Kidney tubule cell (primary cell): ENCODE results near the gene LMTK2.

ENCODE experiments used
- DNase-seq: peaks from one replicate; pipeline ENCODE4 v3.0.0-alpha.2; 2018; ENCODE audit warnings: low spot score

The LMTK2 gene

DNA sequence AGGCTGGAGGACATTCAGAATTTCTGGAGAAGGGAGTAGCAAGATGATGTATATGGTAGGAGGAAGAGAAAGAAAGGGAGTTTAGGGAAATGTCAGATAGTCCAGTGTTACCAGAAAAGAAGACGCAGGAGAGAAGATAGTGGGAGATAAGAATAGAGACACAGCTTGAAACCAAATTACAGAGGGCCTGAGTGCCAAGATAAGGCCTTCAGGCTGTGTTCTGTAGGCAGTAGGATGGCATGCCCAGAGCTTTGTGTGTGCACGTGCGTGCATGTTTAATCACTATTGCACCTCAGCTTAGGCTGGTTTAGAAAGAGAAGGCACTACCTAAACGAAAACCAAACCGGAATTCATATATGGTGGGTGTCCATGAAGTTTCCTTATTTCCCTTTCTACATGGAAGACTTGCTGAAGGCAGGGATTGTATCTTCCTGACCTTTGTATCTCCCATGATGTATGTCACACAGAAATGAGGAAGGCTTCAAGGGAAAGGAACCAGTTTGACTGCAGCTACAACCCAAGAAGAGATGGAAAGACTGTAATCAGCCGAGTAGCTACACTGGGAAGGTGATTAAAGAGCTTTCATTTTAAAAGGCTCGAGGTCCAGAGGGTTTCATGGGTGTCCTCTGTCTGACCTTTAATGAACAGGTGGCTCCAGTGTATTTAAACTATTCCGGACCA lies 68.7 kb downstream of the LMTK2 start:
- no peak for DNase-seq

DNA sequence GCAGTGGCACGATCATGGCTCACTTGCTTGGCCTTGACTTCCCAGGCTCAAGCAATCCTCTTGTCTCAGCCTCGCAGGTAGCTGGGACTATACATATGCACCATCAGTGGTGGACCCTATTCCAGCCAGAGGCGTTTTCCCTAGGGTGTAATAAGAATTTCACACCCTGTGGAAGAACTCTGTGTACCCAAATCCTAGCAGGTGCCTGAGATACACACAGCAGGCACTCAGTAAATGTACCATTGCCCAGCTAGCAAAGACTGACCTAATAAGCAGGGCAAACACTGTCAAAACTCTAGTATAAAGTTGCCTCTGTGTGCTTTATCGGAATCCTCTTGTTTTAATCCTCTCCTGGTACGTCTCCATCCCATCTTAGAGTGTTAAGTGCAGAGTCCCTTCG lies 70.9 kb downstream of the LMTK2 start:
- no peak for DNase-seq

- no peak for DNase-seq
These were observed 71.7 kb downstream of the LMTK2 start for GRCh38 chr7:98178321-98178720.

- DNase-seq, result no peak
These were observed 72.3 kb downstream of the LMTK2 start for GRCh38 chr7:98178762-98179490.

DNA sequence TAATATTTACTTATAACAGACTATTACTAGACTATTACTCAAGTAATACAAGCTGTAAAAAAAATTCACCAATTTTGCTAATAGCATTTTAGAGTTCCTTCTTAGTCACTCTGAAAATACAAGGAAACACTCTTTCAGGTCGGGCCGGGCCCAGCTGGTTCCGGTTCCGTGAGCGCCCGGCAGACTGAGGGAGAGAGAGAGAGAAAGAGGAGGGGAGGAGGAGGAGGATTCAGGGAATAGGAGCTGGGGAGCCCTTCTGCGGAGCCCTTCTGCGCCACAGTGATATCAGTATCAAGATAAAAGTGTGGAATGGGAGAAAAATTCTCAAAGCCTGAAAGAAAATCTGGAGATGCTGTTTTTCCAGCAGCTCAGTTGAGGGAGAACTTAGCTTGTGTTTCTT lies 74.1 kb downstream of the LMTK2 start:
- DNase-seq, result no peak

- no peak for DNase-seq
These were observed 78.4 kb downstream of the LMTK2 start for GRCh38 chr7:98185101-98185500.

DNA sequence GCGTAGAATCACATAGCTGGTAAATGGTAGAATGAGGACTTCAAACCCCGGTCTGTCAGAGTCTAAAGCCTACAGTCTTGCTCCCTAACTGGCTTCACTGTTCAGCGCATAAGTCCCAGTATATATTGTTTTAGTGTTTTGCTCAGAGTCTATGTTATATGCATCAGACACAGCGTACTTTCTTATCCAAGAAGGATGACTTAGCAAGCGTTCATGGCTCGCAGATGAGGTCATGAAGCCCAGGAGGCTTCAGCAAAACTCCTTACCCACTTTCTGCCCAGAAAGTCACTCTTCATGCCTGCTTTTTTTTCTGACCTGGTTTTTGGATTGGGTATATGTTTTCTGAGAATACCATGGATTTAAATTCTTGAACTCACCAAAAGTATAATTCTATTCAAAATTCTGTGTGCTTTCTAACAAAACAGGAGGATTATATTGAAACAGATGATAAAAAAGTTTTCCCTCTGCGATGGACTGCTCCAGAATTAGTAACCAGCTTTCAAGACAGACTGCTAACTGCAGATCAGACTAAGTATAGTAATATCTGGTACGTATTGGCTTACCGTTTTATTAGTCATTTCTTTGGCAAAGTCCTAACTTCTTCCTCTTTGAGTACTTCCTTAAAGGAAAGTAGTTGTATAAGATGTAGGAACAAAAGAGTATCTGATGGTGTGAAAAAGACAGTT lies 79.9 kb downstream of the LMTK2 start:
- peak; percentile 13 for DNase-seq

- DNase-seq, result no peak
These were observed 80.5 kb downstream of the LMTK2 start for GRCh38 chr7:98187138-98187502.

GRCh38 chr7:98189559-98189958 lies 82.9 kb downstream of the LMTK2 start:
- DNase-seq, result no peak

DNA sequence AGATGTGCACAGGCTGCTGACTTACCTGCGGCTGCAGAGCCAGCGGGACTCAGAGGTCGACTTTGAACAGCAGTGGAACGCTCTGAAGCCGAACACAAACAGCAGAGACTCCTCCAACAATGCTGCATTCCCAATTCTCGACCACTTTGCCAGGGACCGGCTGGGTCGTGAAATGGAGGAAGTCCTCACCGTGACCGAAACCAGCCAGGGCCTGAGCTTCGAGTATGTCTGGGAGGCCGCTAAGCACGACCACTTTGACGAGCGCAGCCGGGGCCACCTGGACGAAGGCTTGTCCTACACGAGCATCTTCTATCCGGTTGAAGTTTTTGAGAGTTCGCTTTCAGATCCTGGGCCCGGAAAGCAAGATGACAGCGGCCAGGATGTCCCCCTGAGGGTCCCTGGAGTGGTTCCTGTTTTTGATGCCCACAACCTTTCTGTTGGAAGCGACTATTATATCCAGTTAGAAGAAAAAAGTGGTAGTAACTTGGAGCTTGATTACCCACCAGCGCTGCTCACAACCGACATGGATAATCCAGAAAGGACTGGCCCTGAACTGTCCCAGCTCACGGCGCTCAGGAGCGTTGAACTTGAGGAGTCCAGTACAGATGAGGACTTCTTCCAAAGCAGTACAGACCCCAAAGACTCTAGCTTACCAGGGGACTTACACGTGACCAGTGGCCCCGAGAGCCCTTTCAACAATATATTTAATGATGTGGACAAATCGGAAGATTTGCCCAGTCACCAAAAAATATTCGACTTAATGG lies 85.2 kb downstream of the LMTK2 start:
- DNase-seq, result no peak

DNA sequence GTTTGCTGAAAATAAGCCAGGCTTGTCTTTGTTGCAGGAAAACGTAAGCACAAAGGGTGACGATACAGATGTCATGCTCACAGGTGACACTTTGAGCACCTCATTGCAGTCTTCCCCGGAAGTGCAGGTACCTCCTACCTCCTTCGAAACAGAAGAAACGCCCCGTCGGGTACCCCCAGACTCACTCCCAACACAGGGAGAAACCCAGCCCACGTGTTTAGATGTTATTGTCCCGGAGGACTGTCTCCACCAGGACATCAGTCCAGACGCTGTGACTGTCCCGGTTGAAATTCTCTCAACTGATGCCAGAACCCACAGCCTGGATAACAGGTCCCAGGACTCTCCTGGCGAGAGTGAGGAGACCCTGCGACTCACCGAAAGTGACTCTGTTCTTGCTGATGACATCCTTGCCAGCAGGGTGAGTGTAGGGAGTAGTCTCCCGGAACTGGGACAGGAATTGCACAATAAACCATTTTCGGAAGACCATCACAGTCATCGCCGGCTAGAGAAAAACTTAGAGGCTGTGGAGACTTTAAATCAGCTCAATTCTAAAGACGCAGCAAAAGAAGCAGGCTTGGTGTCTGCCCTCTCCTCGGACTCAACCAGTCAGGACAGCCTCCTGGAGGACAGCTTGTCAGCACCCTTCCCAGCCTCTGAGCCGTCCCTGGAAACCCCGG lies 86.3 kb downstream of the LMTK2 start:
- no peak for DNase-seq

DNA sequence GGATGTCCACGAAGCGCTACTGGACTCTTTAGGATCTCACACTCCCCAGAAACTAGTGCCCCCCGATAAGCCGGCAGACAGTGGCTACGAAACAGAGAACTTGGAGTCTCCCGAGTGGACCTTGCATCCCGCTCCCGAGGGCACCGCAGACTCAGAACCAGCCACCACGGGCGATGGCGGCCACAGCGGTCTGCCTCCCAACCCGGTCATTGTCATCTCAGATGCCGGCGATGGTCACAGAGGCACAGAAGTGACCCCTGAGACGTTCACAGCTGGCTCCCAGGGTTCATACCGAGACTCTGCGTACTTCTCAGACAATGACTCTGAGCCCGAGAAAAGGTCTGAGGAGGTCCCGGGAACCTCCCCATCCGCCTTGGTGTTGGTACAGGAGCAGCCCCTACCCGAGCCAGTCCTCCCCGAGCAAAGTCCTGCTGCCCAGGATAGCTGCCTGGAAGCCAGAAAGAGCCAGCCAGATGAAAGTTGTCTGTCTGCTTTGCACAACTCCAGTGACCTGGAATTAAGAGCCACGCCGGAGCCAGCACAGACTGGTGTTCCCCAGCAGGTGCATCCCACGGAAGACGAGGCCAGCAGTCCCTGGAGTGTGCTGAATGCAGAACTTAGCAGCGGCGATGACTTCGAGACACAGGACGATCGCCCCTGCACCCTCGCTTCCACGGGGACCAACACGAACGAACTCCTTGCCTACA lies 87.0 kb downstream of the LMTK2 start:
- DNase-seq, result no peak

DNA sequence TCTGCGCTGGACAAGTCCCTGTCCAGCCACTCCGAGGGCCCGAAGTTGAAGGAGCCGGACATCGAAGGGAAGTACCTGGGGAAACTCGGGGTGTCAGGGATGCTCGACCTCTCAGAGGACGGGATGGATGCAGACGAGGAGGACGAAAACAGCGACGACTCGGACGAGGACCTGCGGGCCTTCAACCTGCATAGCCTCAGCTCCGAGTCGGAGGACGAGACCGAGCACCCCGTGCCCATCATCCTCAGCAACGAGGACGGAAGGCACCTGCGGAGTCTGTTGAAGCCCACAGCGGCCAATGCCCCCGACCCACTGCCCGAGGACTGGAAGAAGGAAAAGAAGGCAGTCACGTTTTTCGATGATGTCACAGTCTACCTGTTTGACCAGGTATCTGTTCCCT lies 87.5 kb downstream of the LMTK2 start:
- no peak for DNase-seq

- no peak for DNase-seq
These were observed 88.2 kb downstream of the LMTK2 start for GRCh38 chr7:98194672-98195457.

- DNase-seq, result no peak
These were observed 90.3 kb downstream of the LMTK2 start for GRCh38 chr7:98196706-98197605.

DNA sequence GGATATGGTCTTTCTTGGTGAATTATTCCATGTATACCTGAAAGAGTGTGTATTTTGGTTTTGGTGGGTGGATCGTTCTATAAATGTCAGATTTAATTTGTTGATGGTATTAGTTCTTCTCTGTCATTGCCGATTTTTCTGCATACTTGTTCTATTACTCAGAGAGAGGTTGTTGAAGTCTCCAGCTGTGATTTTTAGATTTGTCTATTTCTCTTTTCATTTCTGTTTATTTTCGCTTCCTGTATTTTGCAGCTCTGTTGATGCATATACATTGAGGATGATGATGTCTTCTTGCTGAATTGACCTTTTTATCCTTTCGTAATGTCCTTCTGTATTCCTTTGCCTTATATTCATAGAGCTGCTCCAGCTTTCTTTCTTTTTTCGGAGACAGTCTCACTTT lies 92.5 kb downstream of the LMTK2 start:
- DNase-seq, result no peak

- DNase-seq, result no peak
These were observed 93.7 kb downstream of the LMTK2 start for GRCh38 chr7:98200364-98200763.

- DNase-seq, result no peak
These were observed 95.9 kb downstream of the LMTK2 start for GRCh38 chr7:98202367-98203195.
